ENCODE measurements around the gene SYN1. TPM values are rescaled to one million over a fixed set of nuclear protein-coding genes. Genes with fewer than 3 reads are reported as not detected.

The SYN1 gene
- polyA plus RNA-seq, 1 donor from 2014 or later, result 4.3 TPM

DNA sequence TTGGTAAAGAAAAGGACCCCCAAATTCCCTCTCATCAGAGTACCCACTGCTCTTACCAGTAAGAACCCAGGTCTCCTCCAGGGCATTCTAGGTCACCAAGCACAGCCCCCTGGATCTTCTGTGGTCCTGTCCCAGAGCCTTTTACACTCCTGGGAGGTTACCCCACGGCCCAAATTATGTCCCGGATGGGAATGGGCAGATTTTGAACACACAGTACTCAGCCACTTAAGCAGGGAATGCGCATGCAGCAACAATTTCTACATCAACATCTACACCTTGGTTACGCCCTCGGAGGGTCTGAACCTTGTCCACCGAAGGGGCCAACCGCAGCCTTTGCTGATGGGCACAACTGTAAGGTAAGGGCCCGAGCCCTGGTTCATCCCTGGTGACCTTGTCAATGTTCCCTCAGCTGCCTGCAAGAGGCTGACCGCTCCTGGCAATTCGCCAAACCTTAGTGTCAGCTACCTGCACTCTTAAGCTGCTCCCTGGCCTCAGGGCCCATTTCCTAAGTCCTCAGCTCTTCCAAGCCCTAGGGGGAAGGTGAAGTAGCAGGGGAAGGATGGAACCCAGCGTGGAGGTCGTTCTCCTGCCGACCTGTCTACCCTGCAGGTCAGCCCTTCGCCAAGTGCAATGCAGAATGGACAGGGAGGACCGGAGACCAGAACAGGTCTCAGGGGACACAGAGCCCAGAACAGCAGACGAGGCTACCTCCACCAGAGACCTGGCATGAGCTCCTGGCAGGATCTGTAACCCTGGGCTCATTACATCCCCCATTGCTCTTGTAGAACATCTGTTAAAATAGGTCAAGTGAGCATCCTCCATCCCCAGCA is 31.5 kb downstream of the SYN1 start:
- no peaks in the 10 kb centered on the region for H3F3A ChIP-seq (ENCODE audit: insufficient read depth, low read length, poor library complexity, severe bottlenecking)
- H3K9ac ChIP-seq (ENCODE audit: low read length), result no peak overlapping the region
- no peaks in the 10 kb centered on the region for H3K9me3 ChIP-seq (ENCODE audit: low read length)
- H3K27me3 ChIP-seq (ENCODE audit: insufficient read depth, low read depth, low read length), result no peaks in the 10 kb centered on the region
- H3K9me2 ChIP-seq (ENCODE audit: insufficient read depth, low read length), result no peaks in the 10 kb centered on the region
- H3K4me2 ChIP-seq (ENCODE audit: low read length), result no peak overlapping the region
- no peak overlapping the region for H3K4me3 ChIP-seq (ENCODE audit: low read length)
- no peak for TF ChIP-seq MXI1 (conservative IDR thresholded peaks at IDR 0.05; ENCODE audit: poor library complexity, severe bottlenecking)
- H3K27ac ChIP-seq (ENCODE audit: low read length), result no peak overlapping the region
- no peaks in the 10 kb centered on the region for H3K79me2 ChIP-seq (replicated peaks; ENCODE audit: insufficient read depth, low read length)
- H2AFZ ChIP-seq (ENCODE audit: low read depth, low read length), result no peak overlapping the region
- H3K36me3 ChIP-seq (ENCODE audit: insufficient read depth, low read length), result no peaks in the 10 kb centered on the region
- no peaks in the 10 kb centered on the region for H4K20me1 ChIP-seq (ENCODE audit: insufficient read depth)

- Histone ChIP-seq H3K9me2 (ENCODE audit: insufficient read depth, low read length) (no peaks in the 10 kb centered on the region), H3F3A (ENCODE audit: insufficient read depth, low read length, poor library complexity, severe bottlenecking) (no peaks in the 10 kb centered on the region), H3K4me2 (ENCODE audit: low read length) (no peak overlapping the region), H3K27me3 (ENCODE audit: insufficient read depth, low read depth, low read length) (no peaks in the 10 kb centered on the region), H3K27ac (ENCODE audit: low read length) (no peak overlapping the region), H2AFZ (ENCODE audit: low read depth, low read length) (no peak overlapping the region), H3K79me2 (replicated peaks; ENCODE audit: insufficient read depth, low read length) (no peaks in the 10 kb centered on the region), H4K20me1 (ENCODE audit: insufficient read depth) (no peaks in the 10 kb centered on the region), H3K9me3 (ENCODE audit: low read length) (no peaks in the 10 kb centered on the region), H3K9ac (ENCODE audit: low read length) (no peak overlapping the region), H3K36me3 (ENCODE audit: insufficient read depth, low read length) (no peaks in the 10 kb centered on the region), H3K4me3 (ENCODE audit: low read length) (no peak overlapping the region)
- TF ChIP-seq EP300 (conservative IDR thresholded peaks at IDR 0.05; ENCODE audit: poor library complexity, severe bottlenecking) (no peak), REST (IDR thresholded peaks at IDR 0.05; ENCODE audit: borderline replicate concordance) (no peak), POLR2AphosphoS5 (IDR thresholded peaks at IDR 0.05) (no peak), TAF1 (IDR thresholded peaks at IDR 0.05; ENCODE audit: low read depth) (no peak), CTCF (IDR thresholded peaks at IDR 0.05; ENCODE audit: poor library complexity, severe bottlenecking) (no peak), RAD21 (conservative IDR thresholded peaks at IDR 0.05) (no peak), SMC3 (conservative IDR thresholded peaks at IDR 0.05; ENCODE audit: poor library complexity) (no peak), EZH2 (IDR thresholded peaks at IDR 0.05; ENCODE audit: borderline replicate concordance, insufficient read depth, low read length, poor library complexity, severe bottlenecking) (no peak), MXI1 (conservative IDR thresholded peaks at IDR 0.05; ENCODE audit: poor library complexity, severe bottlenecking) (no peak)
Measured at GRCh38 chrX:47587091-47587891, 32.4 kb downstream of the SYN1 start.
